K562 treated with DMSO at 1 percent for 24 hours (cell line): ENCODE results near the gene PRKX. TPM values are rescaled to one million over a fixed set of nuclear protein-coding genes. Genes with fewer than 3 reads are reported as not detected.

Experiments
- total RNA-seq: library from RNA; unstranded; fragments of 300-600 nt; gene quantifications from 2 replicates; pipeline ENCODE4 v1.2.3, GENCODE V29; 2022; ENCODE audit warnings: low read depth; ENCODE audit not compliant: insufficient read depth

The PRKX gene
- total RNA-seq = 6.5 and 8.4 TPM in 2 replicates

DNA sequence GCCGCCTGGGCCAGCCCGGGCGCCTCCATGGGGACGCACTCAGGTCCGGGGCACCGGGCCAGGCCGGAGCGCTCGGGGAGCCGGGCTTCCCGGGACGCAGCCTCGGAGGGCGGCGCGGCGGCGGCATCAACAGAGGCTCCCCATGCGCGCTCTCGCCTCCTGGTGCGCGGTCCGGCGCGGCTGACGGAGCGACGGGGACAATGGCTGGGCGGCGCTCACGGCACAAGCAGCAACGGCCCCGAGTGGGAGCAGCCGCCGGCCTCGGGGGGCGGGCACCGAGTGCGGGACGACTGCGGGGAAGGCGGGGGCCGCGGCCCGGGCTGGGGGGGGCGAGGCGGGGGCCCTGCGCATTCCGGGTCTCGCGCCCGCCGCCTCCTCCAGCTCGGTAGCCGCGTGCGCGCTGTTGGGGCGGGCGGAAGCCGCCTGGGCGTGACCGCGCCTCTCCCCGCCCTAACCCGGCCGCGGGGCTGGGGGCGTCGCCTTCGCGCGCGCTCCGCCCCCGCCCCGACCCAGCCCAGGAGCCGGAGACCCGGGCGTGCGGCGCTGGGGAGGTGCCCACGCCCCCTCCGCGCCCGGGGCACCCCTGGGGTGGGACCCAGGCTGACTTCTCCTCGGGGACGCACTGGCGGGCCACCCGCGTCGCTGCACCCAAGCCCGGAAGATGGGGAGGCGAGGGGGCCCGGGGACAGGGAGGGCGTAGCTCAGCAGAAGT is at the start of gene PRKX:
Gene PRKX, minus strand, starts transcription at position 425 of the 712 bp plus-strand sequence. Its CDS starts 396 bp downstream, at position 29.

